ENCODE results near the gene PRKN.

DNA sequence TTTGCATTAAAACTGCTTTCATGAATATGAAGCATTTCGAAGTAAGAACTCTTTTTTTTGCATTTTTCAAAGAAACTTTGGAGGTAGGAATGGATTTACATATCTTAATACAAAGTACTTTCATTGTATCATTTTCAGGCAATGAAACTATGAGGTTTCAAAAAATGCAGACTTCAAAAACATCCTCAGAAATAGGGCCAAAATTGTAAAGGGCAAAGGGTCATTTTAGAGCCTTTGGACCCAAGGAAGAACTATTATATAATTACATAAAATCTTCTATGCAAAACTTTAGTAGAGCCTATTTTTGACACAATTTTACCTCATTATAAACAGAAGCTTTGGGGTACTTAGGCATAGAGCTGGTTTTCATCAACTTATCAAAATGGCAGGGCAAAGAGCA, 4.9 kb downstream of the PRKN start:
- TF ChIP-seq, protein P1, sequence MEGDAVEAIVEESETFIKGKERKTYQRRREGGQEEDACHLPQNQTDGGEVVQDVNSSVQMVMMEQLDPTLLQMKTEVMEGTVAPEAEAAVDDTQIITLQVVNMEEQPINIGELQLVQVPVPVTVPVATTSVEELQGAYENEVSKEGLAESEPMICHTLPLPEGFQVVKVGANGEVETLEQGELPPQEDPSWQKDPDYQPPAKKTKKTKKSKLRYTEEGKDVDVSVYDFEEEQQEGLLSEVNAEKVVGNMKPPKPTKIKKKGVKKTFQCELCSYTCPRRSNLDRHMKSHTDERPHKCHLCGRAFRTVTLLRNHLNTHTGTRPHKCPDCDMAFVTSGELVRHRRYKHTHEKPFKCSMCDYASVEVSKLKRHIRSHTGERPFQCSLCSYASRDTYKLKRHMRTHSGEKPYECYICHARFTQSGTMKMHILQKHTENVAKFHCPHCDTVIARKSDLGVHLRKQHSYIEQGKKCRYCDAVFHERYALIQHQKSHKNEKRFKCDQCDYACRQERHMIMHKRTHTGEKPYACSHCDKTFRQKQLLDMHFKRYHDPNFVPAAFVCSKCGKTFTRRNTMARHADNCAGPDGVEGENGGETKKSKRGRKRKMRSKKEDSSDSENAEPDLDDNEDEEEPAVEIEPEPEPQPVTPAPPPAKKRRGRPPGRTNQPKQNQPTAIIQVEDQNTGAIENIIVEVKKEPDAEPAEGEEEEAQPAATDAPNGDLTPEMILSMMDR (conservative IDR thresholded peaks at IDR 0.05 in 1 of 2, IDR thresholded peaks at IDR 0.05 in 1 of 2; ENCODE audit: low read depth in 1 of 2, low read length in 2 of 2), result no peak
- no peak for TF ChIP-seq EZH2 (IDR thresholded peaks at IDR 0.05; ENCODE audit: low read length, missing control alignments)

All from fibroblast of lung (primary cell).